MCF 10A (cell line): ENCODE data around the gene KLHL30. TPM values are rescaled to one million over a fixed set of nuclear protein-coding genes. Genes with fewer than 3 reads are reported as not detected.

ENCODE experiments used
- BruUV-seq: library from RNA; stranded (reverse); fragments of 400-500 nt; replicated peaks from 2 replicates; lab custom pipeline; 2021; lab: Mats Ljungman, UMichigan
- CTCF ChIA-PET: fragments of 300-600 bp; sonication (Branson Sonifier 250); formaldehyde crosslinking; extraction: SDS; loops from one replicate; lab custom pipeline; 2021; ENCODE audit warnings: antibody characterized with exemption, inconsistent platforms; lab: Yijun Ruan, JAX
- POLR2A ChIA-PET: fragments of 300-600, 350-650 bp; sonication (Branson Sonifier 250); formaldehyde crosslinking; extraction: SDS; loops from one replicate; lab custom pipeline; 2020; ENCODE audit warnings: antibody characterized with exemption, inconsistent platforms; lab: Yijun Ruan, JAX
- DNase-seq: peaks from one replicate; pipeline ENCODE4 v3.0.0-alpha.2; 2018; ENCODE audit not compliant: unreplicated experiment
- H3K27ac Mint-ChIP-seq: one replicate; pipeline ENCODE4 v1.8.0; 2022; ENCODE audit warnings: mild to moderate bottlenecking, low read depth, mixed read lengths; ENCODE audit not compliant: unreplicated experiment
- H3K27me3 Mint-ChIP-seq: one replicate; pipeline ENCODE4 v1.8.0; 2022; ENCODE audit warnings: mixed read lengths; ENCODE audit not compliant: insufficient read depth, unreplicated experiment
- H3K36me3 Mint-ChIP-seq: one replicate; pipeline ENCODE4 v1.8.0; 2022; ENCODE audit warnings: mild to moderate bottlenecking, moderate library complexity, mixed read lengths; ENCODE audit not compliant: insufficient read depth, unreplicated experiment
- H3K4me1 Mint-ChIP-seq: one replicate; pipeline ENCODE4 v1.8.0; 2022; ENCODE audit warnings: mixed read lengths; ENCODE audit not compliant: insufficient read depth, unreplicated experiment
- H3K4me3 Mint-ChIP-seq: one replicate; pipeline ENCODE4 v1.8.0; 2022; ENCODE audit warnings: mild to moderate bottlenecking, moderate library complexity, mixed read lengths; ENCODE audit not compliant: unreplicated experiment
- H3K9me3 Mint-ChIP-seq: one replicate; pipeline ENCODE4 v1.8.0; 2022; ENCODE audit warnings: mixed read lengths; ENCODE audit not compliant: unreplicated experiment
- intact Hi-C: fragments of 100-400 bp; cut with micrococcal nuclease; formaldehyde crosslinking; loops from 2 replicates; pipeline ENCODE4 v1.14.1; 2022
- total RNA-seq: library from RNA; stranded (reverse); gene quantifications from 2 replicates; pipeline ENCODE4 v1.2.3, GENCODE V29; 2022
- TF ChIP-seq, protein P1 (sequence below): fragments of 200-600 bp; IDR thresholded peaks from one replicate; pipeline ENCODE4 v1.8.0; 2022; ENCODE audit warnings: antibody characterized with exemption, mild to moderate bottlenecking; ENCODE audit not compliant: unreplicated experiment

Gene KLHL30
- total RNA-seq, 1 experiment from 2014 or later: 0.35 TPM

DNA sequence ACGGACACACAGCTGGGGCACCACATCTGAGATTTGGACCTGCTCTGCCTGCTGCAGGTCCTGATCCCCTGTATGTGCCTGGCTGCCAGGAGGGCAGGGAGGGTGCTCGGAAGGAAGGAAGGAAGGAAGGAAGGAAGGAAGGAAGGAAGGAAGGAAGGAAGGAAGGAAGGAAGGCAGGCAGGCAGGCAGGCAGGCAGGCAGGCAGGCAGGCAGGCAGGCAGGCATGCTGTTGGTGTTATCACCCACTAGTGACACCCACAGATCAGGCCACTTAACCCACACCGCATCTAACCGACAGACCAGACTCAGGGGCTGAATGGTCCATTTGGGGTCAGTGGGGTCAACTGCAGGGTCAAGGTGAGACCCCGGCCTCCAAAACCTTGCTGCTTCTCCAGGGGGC, 5.8 kb downstream of the KLHL30 start:
- H3K27me3 Mint-ChIP-seq: no peaks in the 10 kb centered on the region
- intact Hi-C loops: no loop called here
- CTCF ChIA-PET: interaction anchor here (0.9 kb wide), 1 partner anchor 221 kb away, joined by 4 read pairs; no protein-coding TSS in a partner anchor
- no peak overlapping the region for H3K4me3 Mint-ChIP-seq
- no peaks in the 10 kb centered on the region for H3K9me3 Mint-ChIP-seq
- H3K36me3 Mint-ChIP-seq: no peaks in the 10 kb centered on the region
- H3K27ac Mint-ChIP-seq: peak overlapping the region; percentile 44
- TF ChIP-seq, protein P1, sequence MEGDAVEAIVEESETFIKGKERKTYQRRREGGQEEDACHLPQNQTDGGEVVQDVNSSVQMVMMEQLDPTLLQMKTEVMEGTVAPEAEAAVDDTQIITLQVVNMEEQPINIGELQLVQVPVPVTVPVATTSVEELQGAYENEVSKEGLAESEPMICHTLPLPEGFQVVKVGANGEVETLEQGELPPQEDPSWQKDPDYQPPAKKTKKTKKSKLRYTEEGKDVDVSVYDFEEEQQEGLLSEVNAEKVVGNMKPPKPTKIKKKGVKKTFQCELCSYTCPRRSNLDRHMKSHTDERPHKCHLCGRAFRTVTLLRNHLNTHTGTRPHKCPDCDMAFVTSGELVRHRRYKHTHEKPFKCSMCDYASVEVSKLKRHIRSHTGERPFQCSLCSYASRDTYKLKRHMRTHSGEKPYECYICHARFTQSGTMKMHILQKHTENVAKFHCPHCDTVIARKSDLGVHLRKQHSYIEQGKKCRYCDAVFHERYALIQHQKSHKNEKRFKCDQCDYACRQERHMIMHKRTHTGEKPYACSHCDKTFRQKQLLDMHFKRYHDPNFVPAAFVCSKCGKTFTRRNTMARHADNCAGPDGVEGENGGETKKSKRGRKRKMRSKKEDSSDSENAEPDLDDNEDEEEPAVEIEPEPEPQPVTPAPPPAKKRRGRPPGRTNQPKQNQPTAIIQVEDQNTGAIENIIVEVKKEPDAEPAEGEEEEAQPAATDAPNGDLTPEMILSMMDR: no peak
- no peak for DNase-seq
- POLR2A ChIA-PET: no interaction called here
- no TSS peak for BruUV-seq
- H3K4me1 Mint-ChIP-seq: peaks cover 20% of the 10 kb centered on the region

DNA sequence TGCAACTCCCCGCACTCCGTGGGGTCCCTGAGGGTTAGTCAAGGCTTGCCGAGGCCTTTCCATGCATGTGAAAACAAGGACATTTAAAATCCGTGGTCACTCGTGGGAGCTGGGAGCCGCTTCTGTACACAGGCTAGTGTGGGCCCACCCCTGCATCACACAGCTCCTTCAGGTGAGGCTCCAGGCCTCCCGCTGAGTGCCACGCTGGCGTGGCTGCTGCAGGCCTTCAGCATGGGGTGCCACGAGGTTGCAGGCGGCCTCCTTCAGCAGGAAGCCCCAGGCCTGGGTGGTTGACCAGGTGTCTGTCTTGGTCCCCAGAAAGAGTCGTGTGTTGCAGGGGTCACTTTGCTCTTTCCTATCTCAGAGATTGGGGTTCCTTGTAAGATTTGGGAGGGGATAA, 6.6 kb downstream of the KLHL30 start:
- TF ChIP-seq, protein P1: no peak
- Mint-ChIP-seq H3K9me3 (no peaks in the 10 kb centered on the region), H3K36me3 (no peaks in the 10 kb centered on the region), H3K27me3 (no peaks in the 10 kb centered on the region), H3K27ac (no peak overlapping the region), H3K4me3 (no peak overlapping the region), H3K4me1 (peaks cover 20% of the 10 kb centered on the region)
- POLR2A ChIA-PET: no interaction called here
- BruUV-seq: no TSS peak
- CTCF ChIA-PET: no interaction called here
- no peak for DNase-seq
- intact Hi-C loops: no loop called here

DNA sequence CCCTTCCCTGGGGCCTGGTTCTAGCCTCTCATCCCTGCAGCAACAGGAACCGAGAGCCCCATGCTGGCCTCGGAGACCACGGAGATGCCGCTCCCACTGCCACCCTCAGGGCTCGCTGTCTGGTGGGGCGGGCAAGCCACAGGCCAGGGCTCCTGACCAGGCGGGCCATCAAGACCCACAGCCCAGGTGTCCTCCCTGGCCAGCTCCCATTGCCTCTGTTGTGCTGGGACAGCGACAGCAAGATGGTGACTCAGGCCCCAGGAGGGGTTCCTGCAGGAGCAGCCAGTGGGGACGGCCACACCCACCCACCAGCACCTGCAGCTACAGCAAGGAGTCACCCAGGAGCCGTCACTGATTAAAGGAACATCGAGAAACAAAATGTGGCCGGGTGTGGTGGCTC, 7.4 kb downstream of the KLHL30 start:
- H3K4me1 Mint-ChIP-seq: peaks cover 20% of the 10 kb centered on the region
- no peaks in the 10 kb centered on the region for H3K27me3 Mint-ChIP-seq
- intact Hi-C loops: no loop called here
- BruUV-seq: no TSS peak
- H3K27ac Mint-ChIP-seq: no peak overlapping the region
- ChIA-PET CTCF (no interaction called here), POLR2A (no interaction called here)
- no peaks in the 10 kb centered on the region for H3K36me3 Mint-ChIP-seq
- H3K9me3 Mint-ChIP-seq: no peaks in the 10 kb centered on the region
- TF ChIP-seq, protein P1: no peak
- no peak for DNase-seq
- no peak overlapping the region for H3K4me3 Mint-ChIP-seq

DNA sequence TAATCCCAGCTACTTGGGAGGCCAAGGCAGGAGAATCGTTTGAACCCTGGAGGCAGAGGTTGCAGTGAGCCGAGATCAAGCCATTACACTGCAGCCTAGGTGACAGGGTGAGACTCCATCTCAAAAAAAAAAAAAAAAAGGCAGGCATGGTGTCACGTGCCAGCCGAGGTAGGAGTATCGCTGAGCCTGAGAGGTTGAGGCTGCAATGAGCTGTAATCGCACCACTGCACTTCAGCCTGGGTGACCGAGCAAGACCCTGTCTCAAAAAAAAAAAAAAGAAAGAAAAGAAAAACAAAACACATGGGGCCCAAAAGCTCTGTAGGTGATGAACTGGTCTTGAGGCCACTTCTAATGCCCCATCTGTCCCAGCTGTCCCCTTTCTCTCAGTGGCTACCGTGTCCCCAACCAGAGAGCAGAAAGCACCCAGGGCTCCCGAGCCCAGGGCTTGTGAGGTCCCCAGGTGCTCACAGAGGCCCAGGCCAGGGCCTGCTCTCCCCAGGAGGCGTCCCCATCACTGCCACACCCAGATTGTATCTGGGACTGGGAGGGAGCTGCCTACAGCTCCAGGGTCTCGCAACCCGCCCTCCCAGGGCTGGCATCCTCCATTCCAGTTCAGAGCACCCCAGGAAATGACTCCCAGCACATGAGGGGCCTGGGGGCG, 8.5 kb downstream of the KLHL30 start:
- POLR2A ChIA-PET: interaction anchor here (0.5 kb wide), 1 partner anchor 86 kb away, joined by 3 read pairs; the partner anchor contains the start of gene SCLY
- no peak overlapping the region for H3K27ac Mint-ChIP-seq
- no peak overlapping the region for H3K4me3 Mint-ChIP-seq
- no peaks in the 10 kb centered on the region for H3K27me3 Mint-ChIP-seq
- DNase-seq: no peak
- TF ChIP-seq, protein P1: no peak
- H3K36me3 Mint-ChIP-seq: no peaks in the 10 kb centered on the region
- no peaks in the 10 kb centered on the region for H3K9me3 Mint-ChIP-seq
- intact Hi-C loops: no loop called here
- no TSS peak for BruUV-seq
- peaks cover 10% of the 10 kb centered on the region for H3K4me1 Mint-ChIP-seq
- CTCF ChIA-PET: interaction anchor here (1.1 kb wide), 1 partner anchor 15 kb away, joined by 3 read pairs; no protein-coding TSS in a partner anchor
